Measurements from ENCODE around the gene LRIG2.

- TF ChIP-seq CTCF (IDR thresholded peaks at IDR 0.05; ENCODE audit: poor library complexity): no peak
- no peak for TF ChIP-seq EZH2 (IDR thresholded peaks at IDR 0.05; ENCODE audit: borderline replicate concordance)
These were observed 19.5 kb upstream of the LRIG2 start for GRCh38 chr1:113053344-113054126.

Data from hepatocyte (in vitro differentiated cells).